ENCODE results near the gene SNAI3. TPM values are rescaled to one million over a fixed set of nuclear protein-coding genes. Genes with fewer than 3 reads are reported as not detected.

Gene SNAI3
- total and polyA plus RNA-seq, 2 experiments from 2014 or later, result 10.3 to 19.4 TPM

- H3K27ac ChIP-seq (ENCODE audit: low read depth), result no peak overlapping the region; the same call in 1 of the 2 replicates
- TF ChIP-seq, protein P1, sequence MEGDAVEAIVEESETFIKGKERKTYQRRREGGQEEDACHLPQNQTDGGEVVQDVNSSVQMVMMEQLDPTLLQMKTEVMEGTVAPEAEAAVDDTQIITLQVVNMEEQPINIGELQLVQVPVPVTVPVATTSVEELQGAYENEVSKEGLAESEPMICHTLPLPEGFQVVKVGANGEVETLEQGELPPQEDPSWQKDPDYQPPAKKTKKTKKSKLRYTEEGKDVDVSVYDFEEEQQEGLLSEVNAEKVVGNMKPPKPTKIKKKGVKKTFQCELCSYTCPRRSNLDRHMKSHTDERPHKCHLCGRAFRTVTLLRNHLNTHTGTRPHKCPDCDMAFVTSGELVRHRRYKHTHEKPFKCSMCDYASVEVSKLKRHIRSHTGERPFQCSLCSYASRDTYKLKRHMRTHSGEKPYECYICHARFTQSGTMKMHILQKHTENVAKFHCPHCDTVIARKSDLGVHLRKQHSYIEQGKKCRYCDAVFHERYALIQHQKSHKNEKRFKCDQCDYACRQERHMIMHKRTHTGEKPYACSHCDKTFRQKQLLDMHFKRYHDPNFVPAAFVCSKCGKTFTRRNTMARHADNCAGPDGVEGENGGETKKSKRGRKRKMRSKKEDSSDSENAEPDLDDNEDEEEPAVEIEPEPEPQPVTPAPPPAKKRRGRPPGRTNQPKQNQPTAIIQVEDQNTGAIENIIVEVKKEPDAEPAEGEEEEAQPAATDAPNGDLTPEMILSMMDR (conservative IDR thresholded peaks at IDR 0.05; ENCODE audit: low read depth in 2 of 2), result no peak
- TF ChIP-seq EZH2 (IDR thresholded peaks at IDR 0.05; ENCODE audit: low read depth, unreplicated experiment), result no peak
- TF ChIP-seq JUNB (IDR thresholded peaks at IDR 0.05; ENCODE audit: unreplicated experiment), result no peak
- TF ChIP-seq NANOG (IDR thresholded peaks at IDR 0.05; ENCODE audit: borderline replicate concordance), result no peak
- TF ChIP-seq ZNF114 (CRISPR knock-in tag; IDR thresholded peaks at IDR 0.05), result no peak
- peaks cover 2% of the 10 kb centered on the region; the same call in 1 of the 3 replicates for H3K9me3 Mint-ChIP-seq
- peak overlapping the region; percentile 90 for H3K4me3 ChIP-seq
- H3F3A ChIP-seq (replicated peaks; ENCODE audit: low read depth), result 0 out of 2 replicates have a peak, but pooled peaks cover 12% of the 10 kb centered on the region
- H3K27me3 Mint-ChIP-seq (ENCODE audit: insufficient read depth, low read depth, poor library complexity), result peaks cover 13% of the 10 kb centered on the region
- peak overlapping the region; percentile 96 for H3K4me3 Mint-ChIP-seq
- H3K36me3 Mint-ChIP-seq (ENCODE audit: low read depth), result peaks cover 7% of the 10 kb centered on the region
- peaks cover 18% of the 10 kb centered on the region for H3K4me1 ChIP-seq (ENCODE audit: insufficient read depth)
- no peaks in the 10 kb centered on the region for H3K27me3 ChIP-seq (ENCODE audit: insufficient read depth)
- peaks cover 15% of the 10 kb centered on the region; the same call in 2 of the 3 replicates for H3K4me1 Mint-ChIP-seq
- H3K79me2 ChIP-seq (replicated peaks; ENCODE audit: insufficient read depth), result peaks cover 65% of the 10 kb centered on the region
- ATAC-seq (peak; percentile 14), DNase-seq (ENCODE audit: low spot score) (peak; percentile 40)
- peak overlapping the region; percentile 97 for H3K4me2 ChIP-seq
- H3K9me2 ChIP-seq (ENCODE audit: insufficient read depth), result no peaks in the 10 kb centered on the region
- H2AFZ ChIP-seq, result peak overlapping the region; percentile 81
- H3K36me3 ChIP-seq (ENCODE audit: insufficient read depth), result peaks cover 7% of the 10 kb centered on the region; the same call in 1 of the 2 replicates
- peaks cover 30% of the 10 kb centered on the region for H4K20me1 ChIP-seq (replicated peaks; ENCODE audit: insufficient read depth)
- peak overlapping the region; percentile 11; the same call in 1 of the 2 replicates for H3K27ac Mint-ChIP-seq
These were observed 24.0 kb downstream of the SNAI3 start for GRCh38 chr16:88662222-88662842.

DNA sequence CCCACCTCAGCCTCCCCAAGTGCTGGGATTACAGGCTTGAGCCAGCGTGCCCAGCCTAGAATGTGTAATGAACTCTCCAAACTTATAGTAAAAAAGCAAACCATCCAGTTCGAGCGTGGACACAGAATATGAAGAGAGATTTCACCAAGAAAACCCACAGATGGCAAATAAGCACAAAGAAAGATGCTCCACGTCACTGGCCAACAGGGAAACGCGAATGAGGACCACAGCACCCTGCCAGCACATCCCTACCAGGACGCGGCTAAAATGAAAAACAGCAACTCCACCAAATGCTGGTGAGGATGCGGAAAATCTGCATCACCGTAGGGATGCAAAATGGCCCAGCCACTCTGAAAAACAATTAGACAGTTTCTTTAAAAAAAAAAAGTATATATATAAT, 24.8 kb downstream of the SNAI3 start:
- H3K27ac Mint-ChIP-seq, result no peak overlapping the region
- no peak for TF ChIP-seq CREB1 (CRISPR knock-in tag; IDR thresholded peaks at IDR 0.05; ENCODE audit: low read depth)
- TF ChIP-seq ZNF331 (CRISPR knock-in tag; IDR thresholded peaks at IDR 0.05; ENCODE audit: low read depth), result no peak
- TF ChIP-seq NANOG (IDR thresholded peaks at IDR 0.05; ENCODE audit: borderline replicate concordance), result no peak
- no peak for TF ChIP-seq EZH2phosphoT487 (IDR thresholded peaks at IDR 0.05; ENCODE audit: unreplicated experiment)
- TF ChIP-seq EZH2 (IDR thresholded peaks at IDR 0.05; ENCODE audit: low read depth, unreplicated experiment), result no peak
- TF ChIP-seq, protein P2, sequence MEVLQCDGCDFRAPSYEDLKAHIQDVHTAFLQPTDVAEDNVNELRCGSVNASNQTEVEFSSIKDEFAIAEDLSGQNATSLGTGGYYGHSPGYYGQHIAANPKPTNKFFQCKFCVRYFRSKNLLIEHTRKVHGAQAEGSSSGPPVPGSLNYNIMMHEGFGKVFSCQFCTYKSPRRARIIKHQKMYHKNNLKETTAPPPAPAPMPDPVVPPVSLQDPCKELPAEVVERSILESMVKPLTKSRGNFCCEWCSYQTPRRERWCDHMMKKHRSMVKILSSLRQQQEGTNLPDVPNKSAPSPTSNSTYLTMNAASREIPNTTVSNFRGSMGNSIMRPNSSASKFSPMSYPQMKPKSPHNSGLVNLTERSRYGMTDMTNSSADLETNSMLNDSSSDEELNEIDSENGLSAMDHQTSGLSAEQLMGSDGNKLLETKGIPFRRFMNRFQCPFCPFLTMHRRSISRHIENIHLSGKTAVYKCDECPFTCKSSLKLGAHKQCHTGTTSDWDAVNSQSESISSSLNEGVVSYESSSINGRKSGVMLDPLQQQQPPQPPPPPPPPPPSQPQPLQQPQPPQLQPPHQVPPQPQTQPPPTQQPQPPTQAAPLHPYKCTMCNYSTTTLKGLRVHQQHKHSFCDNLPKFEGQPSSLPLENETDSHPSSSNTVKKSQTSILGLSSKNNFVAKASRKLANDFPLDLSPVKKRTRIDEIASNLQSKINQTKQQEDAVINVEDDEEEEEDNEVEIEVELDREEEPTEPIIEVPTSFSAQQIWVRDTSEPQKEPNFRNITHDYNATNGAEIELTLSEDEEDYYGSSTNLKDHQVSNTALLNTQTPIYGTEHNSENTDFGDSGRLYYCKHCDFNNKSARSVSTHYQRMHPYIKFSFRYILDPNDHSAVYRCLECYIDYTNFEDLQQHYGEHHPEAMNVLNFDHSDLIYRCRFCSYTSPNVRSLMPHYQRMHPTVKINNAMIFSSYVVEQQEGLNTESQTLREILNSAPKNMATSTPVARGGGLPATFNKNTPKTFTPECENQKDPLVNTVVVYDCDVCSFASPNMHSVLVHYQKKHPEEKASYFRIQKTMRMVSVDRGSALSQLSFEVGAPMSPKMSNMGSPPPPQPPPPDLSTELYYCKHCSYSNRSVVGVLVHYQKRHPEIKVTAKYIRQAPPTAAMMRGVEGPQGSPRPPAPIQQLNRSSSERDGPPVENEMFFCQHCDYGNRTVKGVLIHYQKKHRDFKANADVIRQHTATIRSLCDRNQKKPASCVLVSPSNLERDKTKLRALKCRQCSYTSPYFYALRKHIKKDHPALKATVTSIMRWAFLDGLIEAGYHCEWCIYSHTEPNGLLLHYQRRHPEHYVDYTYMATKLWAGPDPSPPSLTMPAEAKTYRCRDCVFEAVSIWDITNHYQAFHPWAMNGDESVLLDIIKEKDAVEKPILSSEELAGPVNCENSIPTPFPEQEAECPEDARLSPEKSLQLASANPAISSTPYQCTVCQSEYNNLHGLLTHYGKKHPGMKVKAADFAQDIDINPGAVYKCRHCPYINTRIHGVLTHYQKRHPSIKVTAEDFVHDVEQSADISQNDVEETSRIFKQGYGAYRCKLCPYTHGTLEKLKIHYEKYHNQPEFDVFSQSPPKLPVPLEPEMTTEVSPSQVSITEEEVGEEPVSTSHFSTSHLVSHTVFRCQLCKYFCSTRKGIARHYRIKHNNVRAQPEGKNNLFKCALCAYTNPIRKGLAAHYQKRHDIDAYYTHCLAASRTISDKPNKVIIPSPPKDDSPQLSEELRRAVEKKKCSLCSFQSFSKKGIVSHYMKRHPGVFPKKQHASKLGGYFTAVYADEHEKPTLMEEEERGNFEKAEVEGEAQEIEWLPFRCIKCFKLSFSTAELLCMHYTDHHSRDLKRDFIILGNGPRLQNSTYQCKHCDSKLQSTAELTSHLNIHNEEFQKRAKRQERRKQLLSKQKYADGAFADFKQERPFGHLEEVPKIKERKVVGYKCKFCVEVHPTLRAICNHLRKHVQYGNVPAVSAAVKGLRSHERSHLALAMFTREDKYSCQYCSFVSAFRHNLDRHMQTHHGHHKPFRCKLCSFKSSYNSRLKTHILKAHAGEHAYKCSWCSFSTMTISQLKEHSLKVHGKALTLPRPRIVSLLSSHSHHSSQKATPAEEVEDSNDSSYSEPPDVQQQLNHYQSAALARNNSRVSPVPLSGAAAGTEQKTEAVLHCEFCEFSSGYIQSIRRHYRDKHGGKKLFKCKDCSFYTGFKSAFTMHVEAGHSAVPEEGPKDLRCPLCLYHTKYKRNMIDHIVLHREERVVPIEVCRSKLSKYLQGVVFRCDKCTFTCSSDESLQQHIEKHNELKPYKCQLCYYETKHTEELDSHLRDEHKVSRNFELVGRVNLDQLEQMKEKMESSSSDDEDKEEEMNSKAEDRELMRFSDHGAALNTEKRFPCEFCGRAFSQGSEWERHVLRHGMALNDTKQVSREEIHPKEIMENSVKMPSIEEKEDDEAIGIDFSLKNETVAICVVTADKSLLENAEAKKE (CRISPR knock-in tag; IDR thresholded peaks at IDR 0.05), result no peak
- TF ChIP-seq, protein P3, sequence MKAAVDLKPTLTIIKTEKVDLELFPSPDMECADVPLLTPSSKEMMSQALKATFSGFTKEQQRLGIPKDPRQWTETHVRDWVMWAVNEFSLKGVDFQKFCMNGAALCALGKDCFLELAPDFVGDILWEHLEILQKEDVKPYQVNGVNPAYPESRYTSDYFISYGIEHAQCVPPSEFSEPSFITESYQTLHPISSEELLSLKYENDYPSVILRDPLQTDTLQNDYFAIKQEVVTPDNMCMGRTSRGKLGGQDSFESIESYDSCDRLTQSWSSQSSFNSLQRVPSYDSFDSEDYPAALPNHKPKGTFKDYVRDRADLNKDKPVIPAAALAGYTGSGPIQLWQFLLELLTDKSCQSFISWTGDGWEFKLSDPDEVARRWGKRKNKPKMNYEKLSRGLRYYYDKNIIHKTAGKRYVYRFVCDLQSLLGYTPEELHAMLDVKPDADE (IDR thresholded peaks at IDR 0.05), result no peak

More for the DNA sequence above, 24.8 kb downstream of the SNAI3 start:
- no peak for ATAC-seq
- no peak for DNase-seq (ENCODE audit: low spot score)
- Mint-ChIP-seq H3K4me3 (peak overlapping the region; percentile 49), H3K36me3 (ENCODE audit: low read depth) (peaks cover 6% of the 10 kb centered on the region; the same call in 1 of the 3 replicates), H3K4me1 (peaks cover 15% of the 10 kb centered on the region; the same call in 2 of the 3 replicates), H3K9me3 (no peaks in the 10 kb centered on the region), H3K27me3 (ENCODE audit: insufficient read depth, low read depth, poor library complexity) (peaks cover 13% of the 10 kb centered on the region)
- Histone ChIP-seq H3K4me2 (peak overlapping the region; percentile 97), H3K9me2 (ENCODE audit: insufficient read depth) (no peaks in the 10 kb centered on the region), H3K36me3 (ENCODE audit: insufficient read depth) (peaks cover 7% of the 10 kb centered on the region; the same call in 1 of the 2 replicates), H3K79me2 (replicated peaks; ENCODE audit: insufficient read depth) (peaks cover 65% of the 10 kb centered on the region), H3K27ac (ENCODE audit: low read depth) (no peak overlapping the region), H3K27me3 (ENCODE audit: insufficient read depth) (no peaks in the 10 kb centered on the region), H3K4me3 (peak overlapping the region; percentile 90), H4K20me1 (replicated peaks; ENCODE audit: insufficient read depth) (peaks cover 35% of the 10 kb centered on the region), H2AFZ (no peak overlapping the region), H3K4me1 (ENCODE audit: insufficient read depth) (peaks cover 18% of the 10 kb centered on the region), H3F3A (replicated peaks; ENCODE audit: low read depth) (0 out of 2 replicates have a peak, but pooled peaks cover 12% of the 10 kb centered on the region)

Measured in GM23338 (cell line).